ENCODE measurements around the gene CCDC12.

Gene CCDC12

GRCh38 chr3:46893146-46893748 is 83.3 kb downstream of the CCDC12 start:
- no peak for DNase-seq (ENCODE audit: low read depth, low spot score)

- peak; percentile 59 for DNase-seq (ENCODE audit: low read depth, low spot score)
Observed at GRCh38 chr3:46892285-46893145, 84.0 kb downstream of the CCDC12 start.

GRCh38 chr3:46891132-46891531 is 85.4 kb downstream of the CCDC12 start:
- no peak for DNase-seq (ENCODE audit: low read depth, low spot score)

GRCh38 chr3:46890132-46890531 is 86.4 kb downstream of the CCDC12 start:
- no peak for DNase-seq (ENCODE audit: low read depth, low spot score)

GRCh38 chr3:46889381-46890110 is 87.0 kb downstream of the CCDC12 start:
- DNase-seq (ENCODE audit: low read depth, low spot score) = no peak

GRCh38 chr3:46888705-46889104 is 87.8 kb downstream of the CCDC12 start:
- DNase-seq (ENCODE audit: low read depth, low spot score) = no peak

GRCh38 chr3:46887980-46888494 is 88.5 kb downstream of the CCDC12 start:
- no peak for DNase-seq (ENCODE audit: low read depth, low spot score)

- DNase-seq (ENCODE audit: low read depth, low spot score) = no peak
Observed at GRCh38 chr3:46885612-46886011, 90.9 kb downstream of the CCDC12 start.

- no peak for DNase-seq (ENCODE audit: low read depth, low spot score)
Observed at GRCh38 chr3:46884929-46885328, 91.6 kb downstream of the CCDC12 start.

GRCh38 chr3:46884427-46884826 is 92.1 kb downstream of the CCDC12 start:
- no peak for DNase-seq (ENCODE audit: low read depth, low spot score)

GRCh38 chr3:46883830-46884185 is 92.7 kb downstream of the CCDC12 start:
- no peak for DNase-seq (ENCODE audit: low read depth, low spot score)

- DNase-seq (ENCODE audit: low read depth, low spot score) = no peak
Observed at GRCh38 chr3:46883054-46883829, 93.3 kb downstream of the CCDC12 start.

GRCh38 chr3:46882377-46883053 is 94.0 kb downstream of the CCDC12 start:
- no peak for DNase-seq (ENCODE audit: low read depth, low spot score)

- DNase-seq (ENCODE audit: low read depth, low spot score) = no peak
Observed at GRCh38 chr3:46881596-46882376, 94.8 kb downstream of the CCDC12 start.

- DNase-seq (ENCODE audit: low read depth, low spot score) = no peak
Observed at GRCh38 chr3:46880884-46881595, 95.5 kb downstream of the CCDC12 start.

GRCh38 chr3:46878781-46879436 is 97.6 kb downstream of the CCDC12 start:
- DNase-seq (ENCODE audit: low read depth, low spot score) = no peak

GRCh38 chr3:46877406-46878125 is 99.0 kb downstream of the CCDC12 start, which contains the start of gene PTH1R:
PTH1R (plus strand) TSS chr3:46877721; CDS start chr3:46883560, 5,839 bp downstream.
- DNase-seq (ENCODE audit: low read depth, low spot score) = no peak
